Left ventricle myocardium inferior (tissue), 1 donor: ENCODE results near the gene CDH8. TPM values are rescaled to one million over a fixed set of nuclear protein-coding genes. Genes with fewer than 3 reads are reported as not detected.
A peak's percentile ranks its signal among the peaks of the same experiment; 100 is the strongest.

Experiments
- DNase-seq: peaks from one replicate; pipeline ENCODE4 v3.0.0-alpha.2; 2020
- H3K27ac ChIP-seq: fragments of 200-600 bp; replicated peaks from 2 replicates; pipeline ENCODE4 v1.8.0; 2021
- H3K27me3 ChIP-seq: fragments of 200-600 bp; 2 replicates; pipeline ENCODE4 v1.8.0; 2021; ENCODE audit warnings: low read depth
- H3K36me3 ChIP-seq: fragments of 200-600 bp; 2 replicates; pipeline ENCODE4 v1.8.0; 2021
- H3K4me1 ChIP-seq: fragments of 200-600 bp; 2 replicates; pipeline ENCODE4 v1.8.0; 2021
- H3K4me3 ChIP-seq: fragments of 200-600 bp; 2 replicates; pipeline ENCODE4 v1.8.0; 2021; ENCODE audit warnings: mild to moderate bottlenecking, moderate library complexity
- H3K9me3 ChIP-seq: fragments of 200-600 bp; replicated peaks from 2 replicates; pipeline ENCODE4 v1.8.0; 2021
- intact Hi-C: fragments of 100-400 bp; cut with micrococcal nuclease; formaldehyde crosslinking; loops from one replicate; pipeline ENCODE4 v1.11.0; 2022
- total RNA-seq: library from RNA; stranded (reverse); fragmentation: NEBNext Ultra II Directional; extraction: Animal tissue kit (Norgen Biotek cat#: 25700); gene quantifications from one replicate; pipeline ENCODE4 v1.2.1, GENCODE V29; 2021
- TF ChIP-seq, protein P1 (sequence below): fragments of 200-600 bp; IDR thresholded peaks from 2 replicates; pipeline ENCODE4 v1.8.0; 2021; ENCODE audit warnings: antibody characterized with exemption, mild to moderate bottlenecking, borderline replicate concordance
- donor health status: DM: no; HTN: yes; CAD: no; lungs with severe emphysema.

The CDH8 gene
- total RNA-seq, 1 donor from 2014 or later = 0.14 TPM

DNA sequence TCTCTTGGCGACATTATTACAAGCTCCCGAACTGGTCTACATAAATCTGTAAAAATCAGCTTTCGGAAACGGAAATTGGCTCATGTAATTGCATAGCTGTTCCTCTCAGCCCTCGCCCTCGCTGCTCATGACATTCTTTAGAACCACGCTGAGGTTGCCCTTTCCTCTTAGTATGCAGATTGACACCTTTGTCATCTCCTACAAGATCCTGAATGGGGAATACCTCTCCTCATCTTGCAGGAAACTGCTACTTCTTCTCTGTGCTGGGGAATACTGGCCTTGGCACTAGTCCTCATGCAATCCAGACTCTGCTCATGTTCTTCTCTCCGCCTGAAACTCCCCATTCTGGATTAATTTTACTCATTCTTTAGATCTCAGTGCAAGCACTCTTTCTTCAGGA lies 22.2 kb upstream of the CDH8 start:
- no peaks in the 10 kb centered on the region for H3K36me3 ChIP-seq
- TF ChIP-seq, protein P1, sequence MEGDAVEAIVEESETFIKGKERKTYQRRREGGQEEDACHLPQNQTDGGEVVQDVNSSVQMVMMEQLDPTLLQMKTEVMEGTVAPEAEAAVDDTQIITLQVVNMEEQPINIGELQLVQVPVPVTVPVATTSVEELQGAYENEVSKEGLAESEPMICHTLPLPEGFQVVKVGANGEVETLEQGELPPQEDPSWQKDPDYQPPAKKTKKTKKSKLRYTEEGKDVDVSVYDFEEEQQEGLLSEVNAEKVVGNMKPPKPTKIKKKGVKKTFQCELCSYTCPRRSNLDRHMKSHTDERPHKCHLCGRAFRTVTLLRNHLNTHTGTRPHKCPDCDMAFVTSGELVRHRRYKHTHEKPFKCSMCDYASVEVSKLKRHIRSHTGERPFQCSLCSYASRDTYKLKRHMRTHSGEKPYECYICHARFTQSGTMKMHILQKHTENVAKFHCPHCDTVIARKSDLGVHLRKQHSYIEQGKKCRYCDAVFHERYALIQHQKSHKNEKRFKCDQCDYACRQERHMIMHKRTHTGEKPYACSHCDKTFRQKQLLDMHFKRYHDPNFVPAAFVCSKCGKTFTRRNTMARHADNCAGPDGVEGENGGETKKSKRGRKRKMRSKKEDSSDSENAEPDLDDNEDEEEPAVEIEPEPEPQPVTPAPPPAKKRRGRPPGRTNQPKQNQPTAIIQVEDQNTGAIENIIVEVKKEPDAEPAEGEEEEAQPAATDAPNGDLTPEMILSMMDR = no peak
- no peak for DNase-seq
- H3K9me3 ChIP-seq = peaks cover 6% of the 10 kb centered on the region
- H3K27me3 ChIP-seq = no peaks in the 10 kb centered on the region
- no peaks in the 10 kb centered on the region for H3K4me1 ChIP-seq
- H3K27ac ChIP-seq = no peak overlapping the region
- H3K4me3 ChIP-seq = no peak overlapping the region
- intact Hi-C loops = no loop called here

DNA sequence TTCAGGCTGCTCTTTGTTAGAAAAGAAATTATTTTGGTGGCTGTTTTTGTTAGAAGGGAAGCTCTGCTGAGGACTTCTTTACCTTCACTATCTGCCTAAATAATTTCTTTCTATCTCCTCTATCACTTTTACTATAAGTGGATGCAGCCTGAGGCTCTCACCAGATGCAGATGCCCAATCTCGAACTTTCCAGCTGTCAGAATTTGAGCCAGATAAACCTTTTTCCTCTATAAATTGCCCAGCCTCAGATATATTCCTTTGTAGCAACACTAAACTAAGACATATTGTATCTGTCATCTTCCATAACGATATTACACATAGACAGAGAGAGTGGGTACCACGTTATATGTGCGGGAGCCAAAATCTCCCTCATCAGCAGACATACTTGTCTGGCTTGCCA lies 15.7 kb upstream of the CDH8 start:
- Histone ChIP-seq H3K9me3 (no peaks in the 10 kb centered on the region), H3K36me3 (no peaks in the 10 kb centered on the region), H3K4me3 (no peak overlapping the region), H3K27me3 (no peaks in the 10 kb centered on the region), H3K27ac (no peak overlapping the region), H3K4me1 (no peaks in the 10 kb centered on the region)
- no peak for DNase-seq
- intact Hi-C loops = no loop called here
- TF ChIP-seq, protein P1 = no peak

DNA sequence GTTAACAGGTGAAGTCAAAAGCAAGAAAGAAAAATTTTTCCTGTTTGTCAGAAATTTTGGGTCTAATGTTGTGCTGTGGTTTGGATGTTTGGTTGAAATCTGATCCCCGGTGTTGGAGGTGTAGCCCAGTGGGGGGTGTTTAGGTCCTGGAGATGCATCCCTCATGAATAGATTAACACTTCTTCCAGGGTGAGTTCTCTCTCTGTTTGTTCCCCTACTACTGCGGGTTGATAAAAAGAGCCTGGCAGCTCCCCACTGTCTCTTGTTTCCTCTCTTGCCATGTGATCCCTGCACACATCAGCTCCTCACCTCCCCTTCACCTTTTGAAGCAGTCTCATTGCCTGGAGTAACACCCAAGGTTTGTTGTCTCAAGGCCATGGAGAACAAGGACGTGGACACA lies 14.6 kb upstream of the CDH8 start:
- Histone ChIP-seq H3K4me3 (no peak overlapping the region), H3K9me3 (no peaks in the 10 kb centered on the region), H3K36me3 (no peaks in the 10 kb centered on the region), H3K27me3 (no peaks in the 10 kb centered on the region), H3K4me1 (no peaks in the 10 kb centered on the region), H3K27ac (no peak overlapping the region)
- intact Hi-C loops = no loop called here
- DNase-seq = no peak
- TF ChIP-seq, protein P1 = no peak

DNA sequence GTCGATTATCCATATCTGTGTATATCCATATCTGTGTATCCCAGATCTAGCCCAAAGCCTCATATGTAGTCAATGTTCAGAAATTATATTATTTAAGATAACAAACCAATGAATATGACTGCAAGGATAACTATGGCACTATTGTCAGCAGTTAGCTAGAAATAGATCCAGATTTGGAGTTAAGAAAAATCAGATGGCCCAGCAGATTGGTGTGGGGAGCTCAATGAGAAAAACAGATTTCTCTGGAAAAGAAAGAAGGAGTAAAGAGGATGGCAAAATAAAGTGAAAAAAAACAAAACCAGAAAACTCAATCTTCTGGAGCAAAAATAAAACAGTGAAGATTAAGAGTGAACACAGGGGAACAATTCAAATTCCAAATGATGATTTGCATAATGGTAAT lies 10.6 kb upstream of the CDH8 start:
- Histone ChIP-seq H3K4me1 (no peaks in the 10 kb centered on the region), H3K36me3 (no peaks in the 10 kb centered on the region), H3K27ac (no peak overlapping the region), H3K4me3 (no peak overlapping the region), H3K9me3 (no peaks in the 10 kb centered on the region), H3K27me3 (peaks cover 5% of the 10 kb centered on the region)
- intact Hi-C loops = no loop called here
- no peak for DNase-seq
- TF ChIP-seq, protein P1 = no peak

DNA sequence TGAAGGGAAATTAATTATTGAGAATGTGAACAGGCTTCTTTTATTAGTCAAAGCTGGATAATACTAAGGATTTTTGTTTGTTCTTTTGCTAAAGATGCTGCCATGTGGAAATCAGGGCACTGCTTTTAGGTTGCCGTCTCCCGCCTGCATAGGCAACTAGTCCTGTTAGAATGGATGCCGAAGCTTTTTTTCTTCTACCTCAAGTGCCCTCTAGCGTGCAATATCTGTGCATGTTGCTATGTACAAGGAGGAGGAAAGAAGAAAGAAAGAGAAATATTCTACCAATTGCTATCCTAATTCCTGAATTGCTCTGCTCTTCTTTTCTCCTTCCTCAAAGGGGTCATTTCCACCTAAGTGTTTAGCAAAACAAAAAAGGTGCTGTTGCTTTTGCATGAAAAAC lies 5.2 kb upstream of the CDH8 start:
- TF ChIP-seq, protein P1 = peak; percentile 51
- Histone ChIP-seq H3K36me3 (no peaks in the 10 kb centered on the region), H3K27ac (no peak overlapping the region), H3K4me1 (peaks cover under 1% of the 10 kb centered on the region), H3K9me3 (no peaks in the 10 kb centered on the region), H3K4me3 (no peak overlapping the region), H3K27me3 (peaks cover 57% of the 10 kb centered on the region)
- DNase-seq = no peak
- intact Hi-C loops = no loop called here

DNA sequence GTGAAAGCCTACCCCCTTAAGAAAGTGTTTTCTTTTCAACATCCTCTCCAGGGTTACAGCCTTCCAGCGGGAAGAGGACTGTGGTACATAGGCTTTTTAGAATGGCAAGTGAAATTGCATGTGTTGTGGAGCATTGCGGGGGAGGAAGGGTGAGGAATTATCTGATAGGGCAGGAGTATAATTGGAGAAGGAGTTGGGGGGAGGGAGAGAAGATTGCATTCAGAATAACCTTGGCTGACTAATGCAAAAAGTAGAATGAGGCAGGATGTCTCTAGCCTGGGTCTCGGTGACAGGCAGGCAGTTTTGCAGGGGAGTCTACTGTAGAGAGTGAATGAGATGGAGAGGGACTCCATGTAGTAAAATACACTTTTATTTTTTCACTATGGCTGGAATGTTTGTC lies 2.4 kb upstream of the CDH8 start:
- TF ChIP-seq, protein P1 = no peak

More for the DNA sequence above, 2.4 kb upstream of the CDH8 start:
- DNase-seq = no peak
- H3K36me3 ChIP-seq = no peaks in the 10 kb centered on the region
- H3K27me3 ChIP-seq = peaks cover 85% of the 10 kb centered on the region
- no peaks in the 10 kb centered on the region for H3K9me3 ChIP-seq
- H3K27ac ChIP-seq = no peak overlapping the region
- H3K4me3 ChIP-seq = no peak overlapping the region
- peaks cover 22% of the 10 kb centered on the region for H3K4me1 ChIP-seq
- intact Hi-C loops = no loop called here
